Central memory CD4-positive, alpha-beta T cell (primary cell): Measurements from ENCODE around the gene TEX14.
"Not testable (repeated sequence)": the region's sequence is repeated elsewhere in the genome, so short reads cannot be mapped to it uniquely, and the experiment has no call there.

Experiments used
- DNase-seq: peaks from one replicate; pipeline ENCODE4 v3.0.0; 2022

Gene TEX14

GRCh38 chr17:58555109-58555508, 136.7 kb downstream of the TEX14 start:
- DNase-seq: not testable (repeated sequence)

- DNase-seq: no peak
Observed at GRCh38 chr17:58541249-58541648, 150.6 kb downstream of the TEX14 start.

- no peak for DNase-seq
Observed at GRCh38 chr17:58539698-58540097, 152.1 kb downstream of the TEX14 start.

- no peak for DNase-seq
Observed at GRCh38 chr17:58538811-58539409, 152.9 kb downstream of the TEX14 start.

GRCh38 chr17:58537266-58537665, 154.6 kb downstream of the TEX14 start:
- DNase-seq: no peak

GRCh38 chr17:58536542-58536941, 155.3 kb downstream of the TEX14 start:
- DNase-seq: no peak

- no peak for DNase-seq
Observed at GRCh38 chr17:58535431-58535830, 156.4 kb downstream of the TEX14 start.

- no peak for DNase-seq
Observed at GRCh38 chr17:58534901-58535421, 156.9 kb downstream of the TEX14 start.

GRCh38 chr17:58534331-58534730, 157.5 kb downstream of the TEX14 start:
- DNase-seq: no peak

GRCh38 chr17:58533616-58534188, 158.1 kb downstream of the TEX14 start:
- DNase-seq: no peak

GRCh38 chr17:58532555-58532951, 159.3 kb downstream of the TEX14 start:
- no peak for DNase-seq

GRCh38 chr17:58531661-58532554, 159.9 kb downstream of the TEX14 start:
- peak; percentile 52 for DNase-seq

GRCh38 chr17:58531122-58531521, 160.7 kb downstream of the TEX14 start:
- DNase-seq: no peak

GRCh38 chr17:58530655-58531054, 161.2 kb downstream of the TEX14 start:
- no peak for DNase-seq

GRCh38 chr17:58529275-58529674, 162.6 kb downstream of the TEX14 start:
- no peak for DNase-seq

GRCh38 chr17:58528443-58528842, 163.4 kb downstream of the TEX14 start:
- DNase-seq: no peak

GRCh38 chr17:58527949-58528348, 163.9 kb downstream of the TEX14 start:
- no peak for DNase-seq

GRCh38 chr17:58527306-58527705, 164.5 kb downstream of the TEX14 start:
- DNase-seq: no peak

GRCh38 chr17:58525239-58525638, 166.6 kb downstream of the TEX14 start:
- DNase-seq: no peak

GRCh38 chr17:58521680-58522079, 170.2 kb downstream of the TEX14 start:
- DNase-seq: no peak

GRCh38 chr17:58520843-58521430, 170.9 kb downstream of the TEX14 start:
- DNase-seq: no peak

GRCh38 chr17:58517928-58518609, 173.8 kb downstream of the TEX14 start:
- peak; percentile 100 for DNase-seq
